GM23338 (cell line): ENCODE results near the gene HLA-DOA.

Experiments
- CREB1 ChIP-seq: fragments of 250-450 bp; sonication (Bioruptor Pico); IDR thresholded peaks from 2 replicates; pipeline ENCODE4 v1.5.0; 2020; ENCODE audit warnings: low read depth, mild to moderate bottlenecking, moderate library complexity
- CTCF ChIP-seq, 2 experiments: fragments of 200-600 bp in 1 of 2; sonication (generic) in 1 of 2; conservative IDR thresholded peaks; 2 replicates each; pipeline versions ENCODE4 v1.5.1 to v1.6.1; 2016 to 2017; ENCODE audit warnings: antibody characterized with exemption in 2 of 2, low read depth in 2 of 2, mild to moderate bottlenecking in 2 of 2, moderate library complexity in 1 of 2
- ETS1 ChIP-seq: IDR thresholded peaks from 2 replicates; pipeline ENCODE4 v1.6.1; 2016; ENCODE audit warnings: antibody characterized with exemption
- EZH2 ChIP-seq: fragments of 200-600 bp; sonication (generic); IDR thresholded peaks from one replicate; pipeline ENCODE4 v1.8.0; 2017; ENCODE audit warnings: antibody characterized with exemption, mild to moderate bottlenecking, low read depth; ENCODE audit not compliant: unreplicated experiment
- EZH2phosphoT487 ChIP-seq: fragments of 200-600 bp; sonication (generic); IDR thresholded peaks from one replicate; pipeline ENCODE4 v1.8.1; 2018; ENCODE audit warnings: antibody characterized with exemption; ENCODE audit not compliant: unreplicated experiment
- JUNB ChIP-seq: IDR thresholded peaks from one replicate; pipeline ENCODE4 v1.6.1; 2016; ENCODE audit warnings: antibody characterized with exemption; ENCODE audit not compliant: unreplicated experiment
- POLR2AphosphoS5 ChIP-seq: IDR thresholded peaks from 2 replicates; pipeline ENCODE4 v1.6.1; 2016; ENCODE audit warnings: antibody characterized with exemption, low read depth
- REST ChIP-seq: IDR thresholded peaks from one replicate; pipeline ENCODE4 v1.6.1; 2018; ENCODE audit warnings: antibody characterized with exemption; ENCODE audit not compliant: unreplicated experiment
- ZNF114 ChIP-seq: fragments of 250-450 bp; sonication (Bioruptor Pico); IDR thresholded peaks from 2 replicates; pipeline ENCODE4 v1.5.0; 2020; ENCODE audit warnings: mild to moderate bottlenecking, moderate library complexity
- ZNF331 ChIP-seq: fragments of 250-450 bp; sonication (Bioruptor Pico); IDR thresholded peaks from 2 replicates; pipeline ENCODE4 v1.5.0; 2020; ENCODE audit warnings: low read depth, mild to moderate bottlenecking, moderate library complexity

- TF ChIP-seq CTCF (conservative IDR thresholded peaks at IDR 0.05; ENCODE audit: low read depth in 2 of 2) (no peak), EZH2 (no peak), REST (no peak), EZH2phosphoT487 (no peak), ZNF331 (no peak), ETS1 (no peak), POLR2AphosphoS5 (no peak), CREB1 (CRISPR knock-in tag) (no peak), JUNB (no peak), ZNF114 (CRISPR knock-in tag) (no peak)
Measured at GRCh38 chr6:33040157-33040556, 30.8 kb upstream of the HLA-DOA start.
